GM18909 (cell line): ENCODE measurements around the gene FADS3.

Experiments used
- ATAC-seq: cut with Tn5 transposase; IDR thresholded peaks from one replicate; pipeline ENCODE4 v1.9.1; 2021; ENCODE audit warnings: mild to moderate bottlenecking; ENCODE audit not compliant: unreplicated experiment, poor library complexity

The FADS3 gene

GRCh38 chr11:61900251-61900650 is 8.9 kb upstream of the FADS3 start:
- no peak for ATAC-seq

- peak; percentile 69 for ATAC-seq
These were observed 7.9 kb upstream of the FADS3 start for GRCh38 chr11:61899146-61899841.

DNA sequence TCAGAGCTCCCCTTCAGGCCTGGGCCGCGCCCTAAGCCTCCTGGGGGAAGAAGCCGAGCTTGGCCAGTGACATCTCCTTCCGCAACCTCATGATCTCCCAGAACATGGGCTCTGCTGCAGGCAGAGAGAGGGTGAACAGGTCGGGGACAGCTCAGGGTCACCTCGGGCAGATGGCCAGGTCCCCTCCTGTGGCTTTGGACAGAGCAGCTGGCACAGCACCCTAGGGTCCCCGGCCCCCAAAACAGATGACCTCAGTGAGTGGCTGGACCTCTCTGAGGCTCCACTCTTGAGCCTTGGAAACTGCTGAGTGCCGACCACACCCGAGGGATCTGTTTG is 6.9 kb upstream of the FADS3 start:
- ATAC-seq, result no peak

DNA sequence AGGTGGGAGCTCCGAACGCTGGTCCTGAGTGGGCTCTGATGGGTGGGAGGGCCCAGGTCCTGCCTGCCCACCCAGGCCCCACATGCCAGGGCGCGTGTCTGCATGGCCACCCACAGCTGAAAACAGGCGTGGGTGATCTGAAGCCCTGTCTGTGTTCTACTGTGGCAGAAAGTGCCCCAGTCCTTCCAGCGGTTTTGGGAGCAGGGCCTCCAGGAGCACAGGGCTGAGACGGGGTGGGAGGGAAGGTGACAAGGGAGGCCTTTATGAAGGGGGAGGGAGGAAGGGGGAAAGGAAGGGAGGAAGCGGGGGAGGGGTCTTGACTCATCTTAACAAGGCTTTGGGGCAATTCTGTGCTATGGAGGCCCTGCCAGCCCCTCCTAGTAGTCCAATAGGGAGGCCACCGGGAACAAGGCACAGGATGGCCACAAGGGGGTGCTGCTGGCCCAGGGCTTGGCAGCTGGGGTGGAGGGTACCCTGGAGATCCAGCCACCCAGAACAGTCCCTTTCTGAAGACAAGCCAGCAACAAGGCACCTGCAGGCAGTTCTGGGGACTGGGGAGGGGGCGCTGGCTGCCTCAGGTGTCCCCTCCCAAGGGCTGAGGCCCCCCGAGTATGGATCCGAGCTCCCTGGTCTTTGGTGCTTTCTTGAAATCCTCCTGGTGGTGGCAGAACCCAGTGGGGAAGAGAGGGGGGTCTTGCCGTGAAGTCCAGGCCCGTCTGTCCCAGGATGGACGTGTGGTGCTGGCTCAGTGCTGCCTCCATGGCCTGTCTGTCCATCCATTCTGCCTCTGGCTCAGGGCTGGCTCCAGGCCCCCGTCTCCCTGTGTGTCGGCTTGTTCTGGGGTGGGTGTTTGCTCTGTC is 6.3 kb upstream of the FADS3 start:
- ATAC-seq, result peak; percentile 43

GRCh38 chr11:61896665-61897386 is 5.5 kb upstream of the FADS3 start:
- no peak for ATAC-seq

DNA sequence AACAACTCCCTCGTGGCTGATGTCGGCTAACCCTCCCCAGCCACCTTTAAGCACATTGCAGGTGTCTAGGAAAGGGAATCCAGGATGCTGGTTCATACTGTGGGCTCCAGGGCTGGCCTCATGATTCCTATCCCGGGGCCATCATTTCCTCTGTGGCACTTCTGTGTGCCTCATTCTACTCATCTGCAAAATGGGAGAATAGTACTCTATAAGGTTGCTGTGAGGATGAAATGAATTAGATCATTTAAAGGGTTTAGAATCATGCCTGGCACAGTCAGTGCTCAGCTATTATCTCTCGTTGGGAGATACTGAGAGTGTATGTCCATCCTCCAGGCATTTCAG is 4.3 kb upstream of the FADS3 start:
- ATAC-seq, result no peak

GRCh38 chr11:61895046-61895717 is 3.8 kb upstream of the FADS3 start:
- ATAC-seq, result no peak

GRCh38 chr11:61893981-61894380 is 2.6 kb upstream of the FADS3 start:
- ATAC-seq, result no peak

DNA sequence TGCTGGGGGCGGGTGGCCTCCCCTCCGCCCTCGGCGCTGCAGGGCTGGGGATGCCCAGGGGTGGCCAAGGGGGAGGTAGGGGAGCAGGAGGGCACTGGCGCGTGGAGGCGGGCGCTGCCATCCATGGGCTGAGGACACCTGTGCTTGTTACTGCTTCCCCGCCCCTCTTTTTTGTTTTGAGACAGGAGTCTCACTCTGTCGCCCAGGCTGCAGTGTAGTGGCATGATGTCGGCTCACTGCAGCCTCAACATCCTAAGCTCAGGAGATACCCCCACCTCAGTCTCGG is 683 bp upstream of the FADS3 start:
- peak; percentile 37 for ATAC-seq

DNA sequence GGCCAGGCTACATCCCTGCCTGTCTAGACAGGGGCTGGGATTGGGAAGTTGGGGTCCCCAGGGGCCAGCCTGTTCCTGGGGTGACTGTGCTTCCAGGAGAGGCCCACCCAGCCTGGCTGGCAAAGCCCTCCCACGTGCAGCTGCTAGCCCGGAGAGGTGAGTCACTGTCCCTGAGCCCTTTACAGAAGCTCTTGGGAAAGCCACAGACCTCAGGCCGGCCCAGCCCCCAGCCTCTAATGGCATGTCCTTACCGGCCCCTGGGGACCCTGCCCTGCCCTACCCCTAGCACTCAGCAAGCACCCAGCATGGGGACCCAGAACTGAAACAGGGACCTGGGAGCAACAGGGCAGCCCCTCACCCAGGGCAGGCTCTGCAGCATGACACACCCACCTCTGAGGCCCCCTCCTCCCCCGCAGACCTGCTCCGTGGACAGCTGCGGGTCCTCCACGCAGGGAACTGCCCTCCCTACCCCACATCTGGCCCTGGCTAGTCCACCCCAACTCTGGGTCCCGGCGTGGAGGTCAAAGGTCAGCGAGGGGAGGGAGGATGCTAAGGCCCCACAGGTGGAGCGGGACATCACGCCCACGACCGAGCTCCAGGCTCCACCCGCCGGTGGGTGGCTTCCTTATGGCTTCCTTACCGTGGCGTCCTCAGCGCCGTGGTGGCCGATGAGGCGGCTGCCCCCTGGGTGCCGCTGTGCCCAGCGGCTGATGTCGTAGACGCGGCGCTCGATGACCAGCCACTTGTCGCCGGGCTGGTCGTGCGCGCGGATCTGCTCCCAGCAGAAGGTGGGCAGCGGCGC is 615 bp downstream of the FADS3 start:
- peak; percentile 27 for ATAC-seq

DNA sequence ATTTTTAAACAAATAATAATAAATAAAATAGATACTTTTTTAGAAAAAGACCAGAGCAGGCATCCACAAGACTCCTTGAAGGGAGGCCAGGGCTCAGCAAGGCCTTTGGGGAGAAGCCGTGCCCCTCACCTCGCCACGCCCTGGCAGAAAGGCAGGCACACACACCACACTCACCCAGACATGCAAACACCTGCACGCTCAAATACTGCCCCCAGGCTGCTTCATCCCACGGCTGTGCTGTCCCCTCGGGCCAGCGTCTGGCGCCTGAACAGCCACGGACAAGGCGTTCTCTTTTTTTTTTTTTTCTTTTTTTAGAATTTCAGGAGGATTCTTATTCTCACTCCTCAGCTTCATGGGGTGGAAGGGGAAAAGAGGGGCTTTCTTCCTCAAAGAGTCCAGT is 1.5 kb downstream of the FADS3 start:
- no peak for ATAC-seq

- ATAC-seq, result no peak
These were observed 2.8 kb downstream of the FADS3 start for GRCh38 chr11:61888590-61888989.

GRCh38 chr11:61887839-61888494 is 3.4 kb downstream of the FADS3 start:
- no peak for ATAC-seq

GRCh38 chr11:61886643-61887042 is 4.7 kb downstream of the FADS3 start:
- ATAC-seq, result no peak

- no peak for ATAC-seq
These were observed 5.4 kb downstream of the FADS3 start for GRCh38 chr11:61885784-61886580.

DNA sequence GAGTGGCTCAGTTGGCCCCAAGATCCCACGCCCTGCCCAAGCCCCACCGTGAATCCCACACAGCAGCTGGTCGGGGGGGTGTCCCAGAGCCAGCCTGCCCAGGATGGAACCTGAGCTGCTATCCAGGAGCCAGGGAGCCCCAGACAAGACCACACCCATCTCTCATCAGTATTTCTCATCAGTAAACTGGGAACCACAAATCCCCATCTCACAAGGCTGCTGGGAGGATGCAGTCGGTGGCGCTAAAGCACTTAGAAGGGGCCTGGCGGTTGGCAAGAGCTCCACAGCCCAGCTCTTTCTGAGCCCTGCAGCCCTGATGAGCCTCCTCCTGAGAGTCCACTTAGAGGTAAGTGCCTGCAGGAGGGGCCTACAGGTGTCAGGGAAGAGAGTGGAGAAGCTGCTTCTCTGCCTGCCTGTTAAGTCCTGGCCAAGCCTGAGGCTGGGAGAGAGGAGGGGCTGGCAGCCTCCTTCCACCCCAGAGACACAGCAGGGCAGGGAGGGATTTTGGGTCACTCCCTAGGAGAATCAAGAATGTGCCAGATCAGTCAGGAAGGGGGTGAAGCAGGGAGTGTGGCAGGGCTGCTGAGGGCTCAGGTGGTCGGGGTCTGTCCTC is 6.1 kb downstream of the FADS3 start:
- ATAC-seq, result no peak

- no peak for ATAC-seq
These were observed 7.4 kb downstream of the FADS3 start for GRCh38 chr11:61883947-61884346.

DNA sequence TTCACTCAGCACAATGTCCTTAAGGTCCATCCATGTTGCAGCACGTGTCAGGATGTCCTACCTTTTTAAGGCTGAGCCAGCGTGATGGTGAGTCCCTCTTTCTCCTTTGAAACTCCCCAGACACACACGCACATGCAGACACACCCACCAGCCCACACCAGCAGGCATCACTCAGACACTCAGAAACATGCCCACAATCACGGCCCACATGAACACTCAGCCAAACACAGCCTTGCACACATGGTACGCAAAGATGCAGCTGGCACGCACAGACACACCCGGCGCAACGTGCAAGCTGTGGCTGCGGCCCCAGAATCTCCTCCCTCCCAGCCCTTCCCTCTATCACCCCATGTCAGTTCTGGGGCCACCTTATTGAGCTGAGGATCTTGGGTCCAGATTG is 8.0 kb downstream of the FADS3 start:
- no peak for ATAC-seq

DNA sequence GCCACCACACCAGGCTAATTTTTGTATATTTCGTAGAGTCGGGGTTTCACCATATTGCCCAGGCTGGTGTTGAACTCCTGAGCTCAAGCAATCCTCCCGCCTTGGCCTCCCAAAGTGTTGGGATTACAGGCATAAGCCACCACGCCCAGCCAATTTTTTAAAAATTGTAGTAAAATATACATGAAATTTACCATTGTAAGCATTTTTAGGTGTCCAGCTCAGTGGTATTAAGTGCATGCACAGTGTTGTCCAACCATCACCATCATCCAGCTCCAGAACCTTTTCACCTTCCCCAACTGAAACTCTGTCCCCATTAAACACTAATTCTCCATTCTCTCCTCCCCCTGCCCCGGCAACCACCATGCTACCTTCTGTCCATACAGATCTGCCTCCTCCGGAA is 8.5 kb downstream of the FADS3 start:
- no peak for ATAC-seq
